ENCODE results near the gene NUMB.
"Not testable (repeated sequence)": the region's sequence is repeated elsewhere in the genome, so short reads cannot be mapped to it uniquely, and the experiment has no call there.

Gene NUMB

DNA sequence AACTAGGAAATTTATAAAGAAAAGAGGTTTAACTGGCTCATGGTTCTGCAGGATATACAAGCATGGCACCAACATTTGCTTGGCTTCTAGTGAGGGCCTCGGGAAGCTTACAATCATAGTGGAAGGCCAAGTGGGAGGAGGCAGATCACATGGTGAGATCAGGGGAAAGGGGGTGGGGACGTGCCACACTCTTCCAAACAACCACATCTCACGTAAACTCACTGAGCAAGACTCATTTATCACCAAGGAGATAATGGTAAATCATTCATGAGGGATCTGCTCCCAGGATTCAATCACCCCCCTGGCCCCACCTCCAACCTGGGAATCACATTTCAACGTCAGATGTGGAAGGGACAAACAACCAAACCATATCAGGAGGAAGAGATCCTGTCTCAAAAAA is 35.8 kb downstream of the NUMB start:
- no peak for DNase-seq (ENCODE audit: low spot score)

DNA sequence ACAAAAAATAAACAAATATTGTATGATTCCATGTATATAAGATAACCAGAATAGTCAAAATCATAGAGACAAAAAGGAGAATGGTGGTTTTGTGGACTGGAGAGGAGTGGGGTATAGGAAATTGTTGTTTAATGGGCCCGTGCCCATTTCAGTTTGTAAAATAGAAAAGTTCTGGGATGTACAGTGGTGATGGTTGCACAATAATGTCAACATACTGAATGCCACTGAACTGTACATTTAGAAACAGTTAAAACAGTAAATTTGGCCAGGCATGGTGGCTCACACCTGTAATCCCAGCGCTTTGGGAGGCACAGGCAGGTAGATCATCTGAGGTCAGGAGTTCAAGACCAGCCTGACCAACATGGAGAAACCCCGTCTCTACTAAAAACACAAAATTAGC is 40.1 kb downstream of the NUMB start:
- no peak for DNase-seq (ENCODE audit: low spot score)

DNA sequence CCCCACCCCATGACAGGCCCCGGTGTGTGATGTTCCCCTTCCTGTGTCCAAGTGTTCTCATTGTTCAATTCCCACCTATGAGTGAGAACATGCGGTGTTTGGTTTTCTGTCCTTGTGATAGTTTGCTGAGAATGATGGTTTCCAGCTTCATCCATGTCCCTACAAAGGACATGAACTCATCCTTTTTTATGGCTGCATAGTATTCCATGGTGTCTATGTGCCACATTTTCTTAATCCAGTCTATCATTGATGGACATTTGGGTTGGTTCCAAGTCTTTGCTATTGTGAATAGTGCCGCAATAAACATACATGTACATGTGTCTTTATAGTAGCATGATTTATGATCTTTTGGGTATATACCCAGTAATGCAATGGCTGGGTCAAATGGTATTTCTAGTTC is 52.1 kb downstream of the NUMB start:
- not testable (repeated sequence) for DNase-seq (ENCODE audit: low spot score)

DNA sequence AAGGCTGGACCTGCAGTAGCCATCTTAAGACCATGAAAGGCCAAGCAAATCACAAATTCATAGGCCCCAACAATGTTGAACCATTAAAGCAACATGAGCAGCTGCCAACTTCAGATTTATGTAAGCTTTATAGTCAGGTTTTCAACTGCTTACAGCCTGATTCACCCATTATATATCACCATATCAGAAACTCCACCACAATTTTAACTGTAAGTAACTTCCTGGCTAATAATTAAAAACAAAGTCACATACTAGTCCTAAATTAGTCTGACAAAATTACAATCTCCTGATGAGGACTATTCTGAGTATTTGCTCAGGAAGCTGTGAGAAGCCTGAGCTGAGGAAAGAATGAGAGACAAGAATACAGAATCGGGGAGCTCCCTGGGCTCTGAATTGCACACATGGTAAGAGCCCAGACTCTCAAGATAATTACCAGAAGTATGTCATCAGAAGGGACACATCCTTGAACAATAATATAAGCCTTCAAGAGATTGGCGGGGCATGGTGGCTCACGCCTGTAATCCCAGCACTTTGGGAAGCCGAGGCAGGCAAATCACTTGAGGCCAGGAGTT is 55.1 kb downstream of the NUMB start:
- DNase-seq (ENCODE audit: low spot score), result no peak

DNA sequence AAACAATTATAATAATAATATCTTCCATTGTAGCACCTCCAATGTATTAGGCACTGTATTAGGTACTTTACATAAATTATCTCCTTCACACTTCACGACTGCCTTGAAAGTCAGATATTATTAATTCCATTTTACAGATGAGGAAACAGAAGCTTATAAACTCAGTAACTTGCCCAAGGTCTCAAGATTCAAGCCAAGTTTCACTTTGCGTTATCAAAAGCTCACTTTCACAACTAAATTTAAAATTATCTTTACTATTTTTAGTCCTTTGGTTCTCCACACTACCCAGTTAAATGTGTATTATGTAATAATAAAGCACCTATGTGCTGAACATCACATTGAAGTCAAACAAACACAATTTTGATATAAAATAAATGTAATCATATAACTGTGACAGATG is 55.8 kb downstream of the NUMB start:
- no peak for DNase-seq (ENCODE audit: low spot score)

DNA sequence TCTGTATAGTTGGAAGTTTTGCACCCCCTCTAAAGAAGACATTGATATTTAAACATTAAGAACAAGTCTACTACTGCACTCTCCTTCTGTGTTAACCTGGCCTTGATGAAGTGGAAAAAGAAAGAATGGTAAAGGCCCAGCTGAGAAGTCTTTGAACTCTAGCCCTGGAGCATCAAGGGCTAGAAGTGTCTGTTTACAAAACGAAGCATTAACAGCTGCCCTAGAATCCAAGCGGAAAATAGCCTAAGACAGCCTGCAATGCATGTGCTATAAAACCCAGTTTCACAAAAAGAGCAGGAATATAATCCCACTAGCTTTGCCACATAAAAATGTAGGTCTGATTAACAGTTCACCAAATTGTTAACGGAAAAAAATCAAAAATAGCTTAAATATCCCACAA is 60.5 kb downstream of the NUMB start:
- no peak for DNase-seq (ENCODE audit: low spot score)

DNA sequence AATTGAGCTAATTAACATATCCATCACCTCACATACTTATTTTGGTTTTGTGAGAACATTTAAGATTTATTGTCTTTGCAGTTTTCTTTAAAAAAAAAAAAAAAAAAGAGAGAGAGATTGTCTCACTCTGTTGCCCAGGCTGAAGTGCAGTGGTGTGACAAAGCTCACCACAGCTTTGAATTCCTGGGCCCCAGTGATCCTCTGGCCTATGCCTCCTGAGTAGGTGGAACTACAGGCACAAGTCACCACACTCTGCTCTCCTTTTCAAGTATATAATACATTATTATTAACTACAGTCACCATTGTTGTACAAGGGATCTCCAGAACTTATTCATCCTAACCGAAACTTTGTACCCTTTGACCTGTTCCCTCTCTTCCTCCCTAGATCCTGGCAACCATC is 64.0 kb downstream of the NUMB start:
- DNase-seq (ENCODE audit: low spot score), result no peak

DNA sequence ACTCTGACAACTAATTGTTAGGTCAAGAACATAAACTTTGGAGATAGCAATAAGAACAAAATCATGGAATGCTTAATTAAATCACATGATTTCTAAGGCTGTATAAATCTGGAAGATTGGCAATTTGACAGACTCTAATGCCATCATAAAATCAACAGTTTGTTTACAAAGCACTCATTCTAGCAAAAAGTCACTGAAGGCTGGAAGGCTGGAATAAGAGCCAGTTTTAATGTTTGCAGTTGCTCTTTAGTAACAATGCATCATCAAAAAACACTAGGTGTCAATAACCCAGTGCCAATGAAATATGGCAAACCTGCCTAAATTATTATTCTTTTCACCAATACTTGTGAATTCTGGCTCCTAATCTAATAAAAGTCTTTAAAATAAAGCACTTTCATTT is 65.0 kb downstream of the NUMB start:
- DNase-seq (ENCODE audit: low spot score), result no peak

DNA sequence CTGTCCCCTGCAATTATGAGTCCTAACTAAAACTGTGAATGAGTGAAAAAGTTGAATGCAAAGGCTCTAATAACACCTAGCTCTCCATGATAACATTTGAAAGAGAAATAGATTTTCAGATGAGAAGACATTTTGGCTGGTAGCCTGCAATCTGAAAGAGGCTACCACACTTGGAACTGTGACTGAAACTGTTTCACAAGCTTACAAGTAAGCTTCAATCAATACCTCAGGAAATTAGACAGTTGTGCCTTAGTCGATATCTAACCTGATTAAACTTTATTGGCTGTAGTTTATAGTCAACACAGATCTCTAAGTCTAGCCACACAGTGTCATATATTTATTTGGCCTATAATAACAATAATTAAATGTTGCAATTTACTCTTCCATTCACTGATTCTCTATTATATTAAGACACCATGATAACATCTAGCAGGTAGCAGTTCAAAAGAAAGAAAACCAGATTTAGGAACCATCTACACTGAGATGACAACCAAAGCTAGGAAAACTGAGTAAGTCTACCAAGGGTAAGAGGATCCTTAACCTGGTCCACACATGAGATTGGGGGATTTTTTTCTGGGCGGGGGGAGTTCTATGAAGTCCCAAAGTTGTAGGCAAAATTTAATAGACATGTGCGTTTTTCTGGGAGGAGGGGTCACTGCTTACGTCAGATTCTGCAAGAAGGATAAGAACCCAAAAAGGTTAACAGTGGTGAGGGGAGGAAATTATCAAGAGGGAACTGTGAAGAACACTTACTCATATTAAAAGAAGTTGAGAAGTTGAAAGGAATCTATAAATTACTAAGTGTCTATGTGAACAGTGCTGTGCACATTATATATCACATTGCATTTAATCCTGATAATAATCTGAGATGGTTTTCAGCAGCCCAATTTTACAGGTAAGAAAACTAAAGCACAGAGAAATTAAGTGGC is 65.8 kb downstream of the NUMB start:
- no peak for DNase-seq (ENCODE audit: low spot score)

DNA sequence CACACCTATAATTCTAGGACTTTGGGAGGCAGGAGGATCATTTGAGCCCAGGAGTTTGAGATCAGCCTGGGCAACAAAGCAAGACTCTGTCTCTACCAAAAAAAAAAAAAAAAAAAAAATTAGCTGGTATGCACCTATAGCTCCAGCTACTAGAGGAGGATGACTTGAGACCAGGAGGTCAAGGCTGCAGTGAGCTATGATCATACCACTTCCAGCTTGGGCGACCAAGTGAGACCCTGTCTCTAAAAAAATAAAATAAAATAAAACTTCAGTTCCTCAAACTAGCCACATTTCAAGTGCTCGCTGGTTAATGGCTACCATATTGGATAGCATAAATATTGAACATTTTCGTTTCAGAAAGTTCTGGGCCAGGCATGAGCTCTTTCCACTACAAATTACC is 70.5 kb downstream of the NUMB start:
- DNase-seq (ENCODE audit: low spot score), result not testable (repeated sequence)

DNA sequence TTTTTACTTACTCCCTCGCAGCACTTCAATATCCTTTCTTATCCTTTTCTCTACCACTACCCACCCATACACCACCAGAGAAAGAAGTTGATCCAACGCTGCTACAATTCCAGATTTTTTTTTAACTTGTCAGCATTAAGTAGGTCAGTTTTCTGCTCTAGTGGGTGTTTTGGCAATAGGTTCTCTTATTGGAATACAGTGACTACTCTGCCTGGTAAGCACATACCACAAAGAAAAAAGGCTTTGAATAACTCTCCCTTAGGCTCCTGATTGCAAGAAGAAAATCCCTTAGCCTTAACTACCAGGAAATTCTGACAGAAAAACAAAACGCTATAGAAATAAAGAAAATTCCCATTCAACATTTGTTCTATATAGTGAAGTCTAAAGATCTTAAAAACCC is 72.0 kb downstream of the NUMB start:
- DNase-seq (ENCODE audit: low spot score), result no peak

DNA sequence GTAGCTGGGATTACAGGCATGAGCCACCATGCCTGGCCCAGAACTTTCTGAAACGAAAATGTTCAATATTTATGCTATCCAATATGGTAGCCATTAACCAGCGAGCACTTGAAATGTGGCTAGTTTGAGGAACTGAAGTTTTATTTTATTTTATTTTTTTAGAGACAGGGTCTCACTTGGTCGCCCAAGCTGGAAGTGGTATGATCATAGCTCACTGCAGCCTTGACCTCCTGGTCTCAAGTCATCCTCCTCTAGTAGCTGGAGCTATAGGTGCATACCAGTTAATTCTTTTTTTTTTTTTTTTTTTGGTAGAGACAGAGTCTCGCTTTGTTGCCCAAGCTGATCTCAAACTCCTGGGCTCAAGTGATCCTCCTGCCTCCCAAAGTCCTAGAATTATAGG is 73.3 kb downstream of the NUMB start:
- DNase-seq (ENCODE audit: low spot score), result not testable (repeated sequence)

DNA sequence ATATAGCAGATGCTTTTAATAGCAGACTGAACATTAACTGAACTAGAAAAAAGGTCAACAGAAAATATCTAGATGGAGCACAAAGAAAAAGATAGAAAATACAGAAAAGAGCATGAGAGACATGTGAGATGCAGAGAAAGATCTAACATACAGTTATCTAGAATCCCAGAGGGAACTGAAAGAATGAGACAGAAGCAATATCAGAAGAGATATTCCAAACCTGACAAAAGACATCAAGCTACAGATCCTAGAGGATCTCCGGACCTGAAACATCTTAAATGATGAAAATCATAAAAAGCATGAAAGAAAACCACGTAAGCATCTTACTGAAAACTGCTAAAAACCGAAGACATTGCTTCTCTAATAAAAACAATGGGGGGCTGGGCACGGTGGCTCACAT is 75.0 kb downstream of the NUMB start:
- no peak for DNase-seq (ENCODE audit: low spot score)

DNA sequence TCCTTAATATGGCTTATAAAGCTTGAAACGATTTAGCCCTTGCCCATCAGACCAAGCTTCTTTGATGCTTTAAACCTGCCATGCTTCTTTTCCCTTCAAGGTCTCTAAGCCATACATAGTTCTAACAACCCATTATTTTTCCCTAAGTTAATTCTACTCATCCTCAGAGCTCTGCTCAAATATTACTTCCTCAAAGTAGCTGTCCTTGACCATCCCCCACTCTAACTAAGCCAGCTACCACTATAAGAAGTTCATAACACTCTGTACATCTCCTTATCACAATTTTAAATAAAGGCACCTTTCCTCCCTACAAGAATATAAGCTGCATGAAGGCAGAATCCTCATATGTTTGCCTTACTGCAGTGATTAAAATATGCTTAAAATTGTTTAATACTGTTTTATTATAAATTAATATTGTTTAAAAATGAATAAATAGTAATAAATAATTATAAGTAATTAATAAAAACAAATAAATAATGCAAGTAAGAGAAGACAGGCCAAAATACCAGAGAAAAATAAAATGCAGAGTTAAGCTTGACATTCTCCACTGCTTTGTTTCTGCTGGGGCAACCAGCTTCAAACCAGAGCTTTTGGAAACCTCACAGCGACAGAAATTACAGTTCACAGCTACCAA is 76.8 kb downstream of the NUMB start:
- no peak for DNase-seq (ENCODE audit: low spot score)

DNA sequence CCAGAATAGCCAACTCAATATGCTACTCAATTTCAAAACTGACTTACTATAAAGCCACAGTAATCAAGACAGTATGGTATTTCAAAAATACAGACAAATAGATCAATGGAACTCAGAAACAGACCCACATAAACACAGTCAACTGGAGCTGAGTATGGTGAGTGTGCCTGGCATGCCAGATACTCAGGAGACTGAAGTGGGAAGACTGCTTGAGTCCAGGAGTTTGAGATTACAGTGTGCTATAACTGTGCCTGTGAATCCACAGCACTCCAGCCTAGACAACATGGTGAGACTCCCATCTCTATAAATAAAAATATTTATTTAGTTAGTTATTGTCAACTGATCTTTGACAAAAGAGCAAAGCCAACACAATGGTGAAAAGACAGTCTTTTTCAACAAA is 81.8 kb downstream of the NUMB start:
- DNase-seq (ENCODE audit: low spot score), result no peak

DNA sequence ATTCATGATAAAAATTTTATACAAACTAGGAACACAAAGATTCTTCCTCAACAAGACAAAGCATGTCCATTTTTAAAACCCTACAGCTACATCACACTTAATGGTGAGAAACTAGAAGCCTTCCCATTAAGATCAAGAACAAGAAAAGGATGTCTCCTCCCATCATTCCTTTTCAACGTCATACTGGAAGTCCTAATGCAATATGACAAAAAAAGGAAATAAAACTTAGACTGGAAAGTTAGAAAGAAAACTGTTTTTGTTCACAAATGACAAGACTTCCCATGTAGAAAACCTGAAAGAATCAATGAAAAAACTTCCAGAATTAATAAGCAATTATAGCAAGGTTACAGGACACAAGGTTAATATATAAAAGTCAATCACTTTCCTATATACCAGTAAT is 82.5 kb downstream of the NUMB start:
- DNase-seq (ENCODE audit: low spot score), result no peak

DNA sequence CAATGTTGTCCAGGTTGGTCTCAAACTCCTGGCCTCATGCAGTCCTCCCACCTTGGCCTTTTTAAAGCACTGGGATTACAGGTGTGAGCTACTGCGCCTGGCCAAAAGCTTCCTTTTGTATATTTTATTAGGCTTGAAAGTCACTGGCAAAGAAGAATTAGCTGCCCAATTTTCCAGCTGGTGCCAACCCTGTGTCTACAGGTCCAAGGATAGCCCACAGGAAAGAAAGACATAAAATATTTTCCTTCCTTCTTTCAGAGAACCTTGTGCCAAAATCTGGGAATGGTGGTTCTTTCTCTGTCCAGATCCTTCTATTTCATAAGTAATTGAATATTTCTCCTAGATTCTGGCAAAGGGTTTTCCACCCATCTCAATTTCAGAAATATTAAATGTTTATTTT is 84.1 kb downstream of the NUMB start:
- no peak for DNase-seq (ENCODE audit: low spot score)

DNA sequence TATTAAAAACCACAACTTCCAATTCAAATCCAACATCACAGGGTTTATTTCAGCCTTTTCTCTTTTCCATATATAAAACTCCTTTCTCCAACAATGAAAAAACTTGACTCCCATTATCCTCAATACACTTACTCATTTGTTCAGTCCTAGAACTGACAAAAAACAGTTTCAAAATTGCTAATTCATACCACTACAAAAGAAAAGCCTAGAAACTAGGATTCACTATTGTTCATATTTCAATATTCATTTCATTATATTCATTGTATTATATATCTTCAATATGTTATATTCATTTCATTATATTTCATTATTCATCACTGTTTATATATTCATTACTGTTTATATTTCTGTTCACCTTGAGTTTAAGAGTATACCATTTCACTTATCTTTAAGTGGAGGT is 85.8 kb downstream of the NUMB start:
- no peak for DNase-seq (ENCODE audit: low spot score)

DNA sequence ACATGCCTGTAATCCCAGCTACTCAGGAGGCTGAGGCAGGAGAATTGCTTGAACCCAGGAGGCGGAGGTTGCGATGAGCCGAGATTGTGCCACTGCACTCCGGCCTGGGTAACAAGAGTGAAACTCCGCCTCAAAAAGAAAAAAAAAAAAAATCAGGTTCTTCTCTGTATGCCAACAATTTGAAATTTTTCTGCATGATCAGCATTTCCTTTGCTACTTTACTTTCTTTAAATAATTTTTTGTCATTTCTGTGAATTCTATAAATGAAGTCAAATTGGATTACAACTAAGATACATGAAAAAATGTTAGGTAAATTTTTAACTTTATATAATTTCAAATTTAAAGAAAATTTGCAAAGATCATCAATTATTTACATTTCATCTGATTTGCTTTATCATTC is 87.8 kb downstream of the NUMB start:
- DNase-seq (ENCODE audit: low spot score), result no peak

DNA sequence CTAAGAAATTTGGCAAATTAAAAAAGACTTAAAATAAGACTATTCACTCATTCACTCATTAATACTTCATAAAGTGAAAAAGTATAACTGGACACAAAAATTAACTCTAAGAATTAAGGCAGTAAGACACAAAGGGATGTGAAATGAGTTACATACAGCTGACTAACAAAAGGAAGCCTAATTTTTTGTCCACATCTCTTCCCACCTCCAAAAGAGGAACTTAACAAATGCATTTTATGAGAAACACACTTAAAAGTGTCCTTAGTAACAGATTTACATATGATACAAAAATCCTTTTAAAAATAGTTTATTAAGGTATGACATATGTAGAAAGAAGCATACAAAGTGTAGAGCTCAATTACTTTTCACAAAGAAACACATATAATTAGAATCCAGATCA is 88.9 kb downstream of the NUMB start:
- DNase-seq (ENCODE audit: low spot score), result no peak

DNA sequence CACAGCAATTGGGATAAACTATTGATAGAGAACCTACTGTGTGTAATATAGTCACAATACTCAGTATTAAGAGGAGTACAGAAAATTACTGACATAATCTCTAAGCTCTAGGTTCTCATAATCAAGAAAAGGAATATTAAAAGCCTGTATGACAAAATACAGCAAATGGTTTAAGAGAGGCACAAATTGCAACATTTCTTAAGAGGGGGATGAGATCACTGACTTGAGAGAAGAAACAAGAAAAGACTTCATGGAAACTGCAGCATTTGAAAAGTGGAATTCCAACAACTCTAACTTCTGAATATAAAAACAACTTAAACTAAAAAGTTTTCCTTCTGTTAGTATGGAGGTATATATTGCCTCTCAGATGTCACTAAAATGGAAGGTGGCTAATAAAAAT is 89.7 kb downstream of the NUMB start:
- no peak for DNase-seq (ENCODE audit: low spot score)

DNA sequence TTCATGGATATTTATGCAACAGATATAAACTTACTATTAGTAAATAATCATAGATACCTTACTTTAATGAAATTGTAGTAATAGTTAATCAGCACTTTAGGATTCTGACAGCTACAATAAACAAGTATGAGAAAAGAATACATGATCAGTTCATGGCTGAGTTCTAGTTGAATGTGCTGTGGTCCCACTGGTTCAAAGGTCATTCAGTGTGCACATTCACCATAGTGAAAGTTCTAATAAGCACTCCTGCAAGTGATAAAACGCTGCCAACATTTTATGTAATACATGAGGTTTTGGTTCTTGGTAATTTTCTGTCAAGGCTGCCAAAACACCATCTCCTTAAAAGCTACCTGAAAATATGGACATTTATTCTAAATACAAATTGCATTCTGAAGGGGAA is 92.6 kb downstream of the NUMB start:
- DNase-seq (ENCODE audit: low spot score), result no peak

DNA sequence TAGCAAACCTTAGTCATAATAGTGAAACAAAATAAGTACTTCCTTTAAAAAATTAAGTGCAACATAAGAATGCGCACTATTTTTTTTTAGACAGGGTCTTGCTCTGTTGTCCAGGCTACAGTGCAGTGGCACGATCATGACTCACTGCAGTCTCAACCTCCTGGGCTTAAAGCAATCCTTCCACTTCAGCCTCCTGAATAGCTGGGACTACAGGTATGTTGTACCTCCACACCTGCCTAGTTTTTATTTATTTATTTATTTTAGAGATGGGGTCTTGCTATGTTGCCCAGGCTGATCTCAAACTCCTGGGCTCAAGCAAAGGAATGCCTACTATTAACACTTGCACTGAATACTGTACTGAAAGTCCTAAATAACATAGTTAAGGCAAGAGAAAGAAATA is 93.8 kb downstream of the NUMB start:
- DNase-seq (ENCODE audit: low spot score), result no peak

All from ecto neural progenitor cell (in vitro differentiated cells).